Uterus (tissue), 4 donors: ENCODE results near the gene PEAK1. TPM values are rescaled to one million over a fixed set of nuclear protein-coding genes. Genes with fewer than 3 reads are reported as not detected.

ENCODE experiments used
- DNase-seq, 2 donors: peaks; one replicate each; pipeline ENCODE4 v3.0.0-alpha.2; 2019 to 2020
- H3K27ac ChIP-seq, 2 donors: fragments of 200-600 bp; sonication (generic); 1 replicate in 1 of 2; 2 replicates in 1 of 2; pipeline ENCODE4 v1.5.1; 2016 to 2018
- H3K27me3 ChIP-seq, 2 donors: fragments of 200-600 bp; sonication (generic); one replicate each; pipeline ENCODE4 v1.5.1; 2018 to 2019; ENCODE audit warnings: control low read depth in 1 of 2
- H3K36me3 ChIP-seq, 2 donors: fragments of 200-600 bp; sonication (generic); one replicate each; pipeline ENCODE4 v1.5.1; 2019; ENCODE audit warnings: control low read depth in 1 of 2
- H3K4me1 ChIP-seq, 2 donors: fragments of 200-600 bp; sonication (generic); one replicate each; pipeline ENCODE4 v1.5.1; 2018 to 2019; ENCODE audit warnings: control low read depth in 1 of 2
- H3K4me3 ChIP-seq, 2 donors: fragments of 200-600 bp; sonication (generic); 1 replicate in 1 of 2; 2 replicates in 1 of 2; pipeline ENCODE4 v1.5.1; 2018 to 2019; ENCODE audit warnings: mild to moderate bottlenecking in 1 of 2
- H3K9me3 ChIP-seq, 2 donors: fragments of 200-600 bp; sonication (generic); one replicate each; pipeline ENCODE4 v1.5.1; 2019; ENCODE audit warnings: control low read depth in 1 of 2
- POLR2A ChIP-seq, 2 donors: fragments of 450-650 bp; IDR thresholded peaks; one replicate each; pipeline ENCODE4 v1.6.1; 2016; ENCODE audit warnings: antibody characterized with exemption in 2 of 2, mild to moderate bottlenecking in 1 of 2, moderate library complexity in 1 of 2
- intact Hi-C: fragments of 100-400 bp; cut with DNase I; formaldehyde crosslinking; loops from one replicate; pipeline ENCODE4 v1.15.1; 2023; ENCODE audit warnings: low total_unique reads
- total RNA-seq, 4 donors: library from RNA; depleted of rRNA in 3 of 4; stranded (reverse); fragments of >200 nt in 3 of 4; gene quantifications; one replicate each; pipeline versions ENCODE4 v1.1.0 to v1.2.4, GENCODE V29; 2014 to 2023
- TF ChIP-seq, protein P1 (sequence below), 4 experiments: fragments of 200-600 bp in 2 of 4; fragments of 450-650 bp in 2 of 4; sonication (generic) in 2 of 4; IDR thresholded peaks; one replicate each; pipeline ENCODE4 v1.5.1; 2016 to 2019; ENCODE audit warnings: antibody characterized with exemption in 4 of 4, mild to moderate bottlenecking in 2 of 4, moderate library complexity in 1 of 4
- donor health status: DM: yes; HTN: yes; CAD: no.

PEAK1 gene
- total RNA-seq, 4 donors from 2014 or later: 14.4 to 87.3 (median 43.5) TPM

DNA sequence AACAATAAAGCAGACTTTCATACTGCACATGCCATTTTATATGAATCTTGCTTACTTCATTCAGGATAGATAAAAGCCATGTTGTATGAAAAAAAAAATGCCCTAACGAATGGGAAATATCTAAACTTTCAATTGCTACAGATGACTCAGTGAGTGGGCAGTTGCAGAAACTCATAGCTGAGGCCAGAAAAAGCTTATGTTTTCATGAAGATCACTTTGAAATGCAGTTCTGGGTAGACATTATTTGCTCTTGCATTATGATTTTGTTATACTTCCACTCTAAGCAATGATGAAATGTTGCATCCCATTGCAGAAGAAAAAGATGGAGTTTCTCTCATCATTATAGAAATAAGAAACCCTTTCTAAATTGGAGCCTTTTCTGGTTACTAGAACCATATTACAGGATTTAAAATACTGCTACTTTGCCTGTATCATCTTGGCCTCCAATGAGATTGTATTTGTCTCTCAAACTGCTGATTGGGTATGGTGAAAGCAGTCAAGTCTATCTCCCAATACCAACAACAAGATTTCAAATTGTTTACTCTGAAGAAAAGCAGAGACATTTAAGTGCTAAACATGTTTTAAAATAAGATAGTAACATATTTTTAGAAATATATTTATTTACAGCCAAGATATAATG is 17.0 kb downstream of the PEAK1 start:
- H3K36me3 ChIP-seq: no peaks in the 10 kb centered on the region
- H3K27ac ChIP-seq: no peak overlapping the region
- intact Hi-C loops: no loop called here
- TF ChIP-seq, protein P1, sequence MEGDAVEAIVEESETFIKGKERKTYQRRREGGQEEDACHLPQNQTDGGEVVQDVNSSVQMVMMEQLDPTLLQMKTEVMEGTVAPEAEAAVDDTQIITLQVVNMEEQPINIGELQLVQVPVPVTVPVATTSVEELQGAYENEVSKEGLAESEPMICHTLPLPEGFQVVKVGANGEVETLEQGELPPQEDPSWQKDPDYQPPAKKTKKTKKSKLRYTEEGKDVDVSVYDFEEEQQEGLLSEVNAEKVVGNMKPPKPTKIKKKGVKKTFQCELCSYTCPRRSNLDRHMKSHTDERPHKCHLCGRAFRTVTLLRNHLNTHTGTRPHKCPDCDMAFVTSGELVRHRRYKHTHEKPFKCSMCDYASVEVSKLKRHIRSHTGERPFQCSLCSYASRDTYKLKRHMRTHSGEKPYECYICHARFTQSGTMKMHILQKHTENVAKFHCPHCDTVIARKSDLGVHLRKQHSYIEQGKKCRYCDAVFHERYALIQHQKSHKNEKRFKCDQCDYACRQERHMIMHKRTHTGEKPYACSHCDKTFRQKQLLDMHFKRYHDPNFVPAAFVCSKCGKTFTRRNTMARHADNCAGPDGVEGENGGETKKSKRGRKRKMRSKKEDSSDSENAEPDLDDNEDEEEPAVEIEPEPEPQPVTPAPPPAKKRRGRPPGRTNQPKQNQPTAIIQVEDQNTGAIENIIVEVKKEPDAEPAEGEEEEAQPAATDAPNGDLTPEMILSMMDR (IDR thresholded peaks at IDR 0.05): no peak
- H3K27me3 ChIP-seq: no peaks in the 10 kb centered on the region
- H3K4me1 ChIP-seq: no peaks in the 10 kb centered on the region
- H3K4me3 ChIP-seq: no peak overlapping the region
- H3K9me3 ChIP-seq: peaks cover 0 to 26% of the 10 kb centered on the region in 2 donors
- no peak for DNase-seq

DNA sequence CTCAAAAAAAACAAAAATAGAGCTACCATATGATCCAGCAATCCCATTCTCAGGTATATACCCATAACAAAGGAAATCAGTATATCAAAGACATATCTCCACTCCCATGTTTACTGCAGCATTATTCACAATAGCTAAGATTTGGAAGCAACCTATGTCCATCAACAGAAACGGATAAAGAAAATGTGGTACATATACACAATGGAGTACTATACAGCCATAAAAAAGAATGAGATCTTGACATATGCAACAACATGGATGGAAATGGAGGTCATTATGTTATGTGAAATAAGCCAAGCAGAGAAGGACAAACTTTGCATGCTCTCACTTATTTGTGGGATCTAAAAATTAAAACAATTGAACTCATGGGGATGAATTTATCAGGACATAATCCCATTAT is 19.6 kb downstream of the PEAK1 start:
- TF ChIP-seq POLR2A (IDR thresholded peaks at IDR 0.05): no peak
- TF ChIP-seq, protein P1 (IDR thresholded peaks at IDR 0.05): no peak
- Histone ChIP-seq H3K9me3 (peaks cover 0 to 37% of the 10 kb centered on the region in 2 donors), H3K27ac (no peak overlapping the region)

DNA sequence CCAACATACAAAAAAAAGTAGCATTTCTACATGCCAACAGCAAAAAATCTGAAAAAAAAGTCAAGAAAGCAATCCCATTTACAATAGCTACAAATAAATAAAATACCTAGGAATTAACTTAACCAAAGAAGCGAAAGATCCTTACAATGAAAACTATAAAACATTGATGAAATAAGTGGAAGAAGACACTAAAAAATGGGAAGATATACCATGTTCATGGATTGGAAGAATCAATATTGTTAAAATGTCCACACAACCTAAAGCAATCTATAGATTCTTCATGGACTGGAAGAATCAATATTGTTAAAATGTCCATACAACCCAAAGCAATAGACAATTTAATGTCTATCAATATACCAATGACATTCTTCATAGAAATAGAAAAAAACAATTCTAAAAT is 21.0 kb downstream of the PEAK1 start:
- TF ChIP-seq, protein P1 (IDR thresholded peaks at IDR 0.05): no peak
- no peak for TF ChIP-seq POLR2A (IDR thresholded peaks at IDR 0.05)
- H3K27ac ChIP-seq: no peak overlapping the region
- no peaks in the 10 kb centered on the region for H3K36me3 ChIP-seq
- no peaks in the 10 kb centered on the region for H3K27me3 ChIP-seq
- H3K9me3 ChIP-seq: peaks cover 0 to 37% of the 10 kb centered on the region in 2 donors
- intact Hi-C loops: no loop called here
- DNase-seq: no peak
- no peaks in the 10 kb centered on the region for H3K4me1 ChIP-seq
- no peak overlapping the region for H3K4me3 ChIP-seq

More for the DNA sequence above, 19.6 kb downstream of the PEAK1 start:
- H3K4me3 ChIP-seq: no peak overlapping the region
- no peaks in the 10 kb centered on the region for H3K27me3 ChIP-seq
- DNase-seq: no peak
- intact Hi-C loops: no loop called here
- no peaks in the 10 kb centered on the region for H3K36me3 ChIP-seq
- no peaks in the 10 kb centered on the region for H3K4me1 ChIP-seq

DNA sequence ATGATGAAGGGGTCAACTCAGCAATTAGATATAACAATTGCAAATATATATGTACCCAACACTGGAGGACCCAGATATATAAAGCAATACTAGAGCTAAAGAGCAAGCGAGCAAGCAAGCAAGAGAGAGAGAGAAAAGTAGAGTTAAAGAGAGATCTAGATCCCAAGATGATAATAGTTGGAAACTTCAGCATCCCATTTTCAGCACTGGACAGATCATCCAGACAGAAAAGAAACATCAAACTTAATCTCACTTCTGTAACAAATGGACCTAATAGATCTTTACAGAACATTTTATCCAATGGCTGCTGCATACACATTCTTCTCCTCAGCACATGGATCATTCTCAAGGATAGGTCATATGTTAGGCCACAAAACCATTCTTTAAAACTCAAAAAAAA is 23.2 kb downstream of the PEAK1 start:
- peaks cover 0 to 37% of the 10 kb centered on the region in 2 donors for H3K9me3 ChIP-seq
- DNase-seq: no peak
- no peaks in the 10 kb centered on the region for H3K27me3 ChIP-seq
- intact Hi-C loops: no loop called here
- no peak overlapping the region for H3K4me3 ChIP-seq
- TF ChIP-seq, protein P1 (IDR thresholded peaks at IDR 0.05): no peak
- no peak for TF ChIP-seq POLR2A (IDR thresholded peaks at IDR 0.05)
- H3K4me1 ChIP-seq: no peaks in the 10 kb centered on the region
- no peaks in the 10 kb centered on the region for H3K36me3 ChIP-seq
- no peak overlapping the region for H3K27ac ChIP-seq

DNA sequence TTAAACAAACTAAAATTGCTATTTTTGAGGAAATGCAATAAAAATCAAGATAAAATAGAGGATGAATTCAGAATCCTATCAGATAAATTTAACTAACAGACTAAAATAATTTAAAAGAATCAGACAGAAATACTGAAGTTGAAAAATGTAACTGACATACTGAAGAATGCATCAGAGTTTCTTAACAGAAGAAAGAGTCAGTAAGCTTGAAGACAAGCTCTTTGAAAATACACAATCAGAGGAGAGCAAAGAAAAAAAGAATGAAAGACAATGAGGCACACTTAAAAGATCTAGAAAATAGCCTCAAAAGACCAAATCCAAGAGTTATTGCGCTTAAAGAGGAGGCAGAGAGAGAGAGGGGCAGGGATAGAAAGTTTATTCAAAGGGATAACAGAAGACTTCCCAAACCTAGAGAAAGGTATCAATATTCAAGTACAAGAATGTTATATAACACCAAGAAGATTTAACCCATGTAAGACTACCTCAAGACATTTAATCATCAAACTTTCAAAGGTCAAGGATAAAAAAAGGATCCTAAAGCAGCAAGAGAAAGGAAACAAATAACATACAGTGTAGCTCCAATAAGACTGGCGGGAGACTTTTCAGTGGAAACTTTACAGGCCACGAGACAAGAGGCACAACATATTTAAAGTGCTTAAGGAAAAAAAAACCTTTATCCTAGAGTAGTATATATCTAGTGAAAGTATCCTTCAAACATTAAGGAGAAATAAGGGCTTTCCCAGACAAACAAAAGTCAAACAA is 24.7 kb downstream of the PEAK1 start:
- no peaks in the 10 kb centered on the region for H3K27me3 ChIP-seq
- no peaks in the 10 kb centered on the region for H3K4me1 ChIP-seq
- no peak overlapping the region for H3K27ac ChIP-seq
- H3K4me3 ChIP-seq: no peak overlapping the region
- DNase-seq: no peak
- intact Hi-C loops: no loop called here
- H3K9me3 ChIP-seq: peaks cover 0 to 34% of the 10 kb centered on the region in 2 donors
- no peak for TF ChIP-seq POLR2A (IDR thresholded peaks at IDR 0.05)
- TF ChIP-seq, protein P1 (IDR thresholded peaks at IDR 0.05): no peak
- no peaks in the 10 kb centered on the region for H3K36me3 ChIP-seq
